Kidney epithelial cell (primary cell): ENCODE results near the gene ANXA9. TPM values are rescaled to one million over a fixed set of nuclear protein-coding genes. Genes with fewer than 3 reads are reported as not detected.

Source experiments
- DNase-seq: peaks from one replicate; pipeline ENCODE4 v3.0.0-alpha.2; 2010; ENCODE audit warnings: low read depth
- H3K27me3 ChIP-seq: 2 replicates; pipeline ENCODE4 v1.6.0; 2011; ENCODE audit warnings: low read length; ENCODE audit not compliant: control insufficient read depth, insufficient read depth
- H3K36me3 ChIP-seq: 2 replicates; pipeline ENCODE4 v1.5.1; 2011; ENCODE audit warnings: low read length; ENCODE audit not compliant: control insufficient read depth, insufficient read depth
- H3K4me3 ChIP-seq: 2 replicates; pipeline ENCODE4 v1.5.1; 2011; ENCODE audit warnings: low read depth, mild to moderate bottlenecking, control low read depth, low read length
- CTCF ChIP-seq: IDR thresholded peaks from 2 replicates; pipeline ENCODE4 v1.5.1; 2011; ENCODE audit warnings: mild to moderate bottlenecking, moderate library complexity, low read length, control low read depth, inconsistent platforms; ENCODE audit not compliant: insufficient read depth, poor library complexity, severe bottlenecking
- total RNA-seq: library from RNA; depleted of rRNA; stranded (reverse); fragments of >200 nt; gene quantifications from 2 replicates; pipeline ENCODE4 v1.2.3, GENCODE V29; 2015

Gene ANXA9
- total RNA-seq, 1 donor from 2014 or later: 1.3 TPM

- no peak overlapping the region for H3K4me3 ChIP-seq
- no peak for DNase-seq
- no peaks in the 10 kb centered on the region for H3K36me3 ChIP-seq
- H3K27me3 ChIP-seq: no peaks in the 10 kb centered on the region
- TF ChIP-seq CTCF: no peak
Observed at GRCh38 chr1:151003180-151003579, 21.1 kb downstream of the ANXA9 start.

GRCh38 chr1:151005729-151006319 is 23.7 kb downstream of the ANXA9 start:
- no peaks in the 10 kb centered on the region for H3K36me3 ChIP-seq
- no peaks in the 10 kb centered on the region for H3K27me3 ChIP-seq
- no peak for TF ChIP-seq CTCF
- DNase-seq: no peak
- H3K4me3 ChIP-seq: peak overlapping the region; percentile 43

- DNase-seq: peak; percentile 67
- Histone ChIP-seq H3K36me3 (no peaks in the 10 kb centered on the region), H3K27me3 (no peaks in the 10 kb centered on the region), H3K4me3 (peak within 1 kb of the TSS; percentile 43)
- peak; percentile 64 for TF ChIP-seq CTCF
Observed at GRCh38 chr1:151006327-151007052, 24.4 kb downstream of the ANXA9 start, which contains the start of gene MINDY1. Gene MINDY1, minus strand, starts transcription at chr1:151006902. Its CDS starts 4,285 bp downstream, at chr1:151002617.

GRCh38 chr1:151007853-151008243 is 25.8 kb downstream of the ANXA9 start:
- no peaks in the 10 kb centered on the region for H3K36me3 ChIP-seq
- DNase-seq: no peak
- TF ChIP-seq CTCF: no peak
- H3K27me3 ChIP-seq: no peaks in the 10 kb centered on the region
- H3K4me3 ChIP-seq: peak overlapping the region; percentile 79

GRCh38 chr1:151008244-151009205 is 26.4 kb downstream of the ANXA9 start, which contains the start of gene PRUNE1:
Gene PRUNE1, plus strand, starts transcription at chr1:151008449. Its CDS starts 184 bp downstream, at chr1:151008633.
- DNase-seq: peak; percentile 79
- no peak for TF ChIP-seq CTCF
- Histone ChIP-seq H3K36me3 (no peaks in the 10 kb centered on the region), H3K27me3 (no peaks in the 10 kb centered on the region), H3K4me3 (peak within 1 kb of the TSS; percentile 79)
